GM18505 (cell line): ENCODE measurements around the gene HHIP.

ENCODE experiments used
- ATAC-seq: cut with Tn5 transposase; IDR thresholded peaks from one replicate; pipeline ENCODE4 v1.9.1; 2021; ENCODE audit not compliant: unreplicated experiment
- POLR2A ChIP-seq: IDR thresholded peaks from 4 replicates; pipeline ENCODE4 v1.6.1; 2011; ENCODE audit warnings: borderline replicate concordance; ENCODE audit not compliant: insufficient read depth, insufficient read length; ENCODE audit errors: extremely low read depth

HHIP gene

GRCh38 chr4:144645631-144646522, at the start of gene HHIP:
HHIP (plus strand) TSS chr4:144646156; CDS start chr4:144646676, 520 bp downstream.
- TF ChIP-seq POLR2A, result no peak

GRCh38 chr4:144597171-144597570, 48.8 kb upstream of the HHIP start:
- no peak for ATAC-seq
- TF ChIP-seq POLR2A, result no peak

More at GRCh38 chr4:144645631-144646522, at the start of gene HHIP:
- ATAC-seq, result peak; percentile 51

GRCh38 chr4:144599621-144600020, 46.3 kb upstream of the HHIP start:
- ATAC-seq, result no peak
- TF ChIP-seq POLR2A, result no peak

- no peak for TF ChIP-seq POLR2A
- ATAC-seq, result peak; percentile 59
Observed at GRCh38 chr4:144611850-144612249, 34.1 kb upstream of the HHIP start.

- no peak for TF ChIP-seq POLR2A
- no peak for ATAC-seq
Observed at GRCh38 chr4:144614850-144615585, 30.9 kb upstream of the HHIP start.

GRCh38 chr4:144621681-144622080, 24.3 kb upstream of the HHIP start:
- no peak for ATAC-seq
- TF ChIP-seq POLR2A, result no peak

- ATAC-seq, result no peak
- TF ChIP-seq POLR2A, result no peak
Observed at GRCh38 chr4:144627663-144628076, 18.3 kb upstream of the HHIP start.

GRCh38 chr4:144633215-144633614, 12.7 kb upstream of the HHIP start:
- TF ChIP-seq POLR2A, result no peak
- peak; percentile 31 for ATAC-seq

GRCh38 chr4:144634978-144635747, 10.8 kb upstream of the HHIP start:
- TF ChIP-seq POLR2A, result no peak
- ATAC-seq, result peak; percentile 98

GRCh38 chr4:144644368-144645101, 1.4 kb upstream of the HHIP start:
- no peak for ATAC-seq
- no peak for TF ChIP-seq POLR2A

GRCh38 chr4:144645102-144645630, 790 bp upstream of the HHIP start:
- no peak for ATAC-seq
- no peak for TF ChIP-seq POLR2A

- ATAC-seq, result no peak
- no peak for TF ChIP-seq POLR2A
Observed at GRCh38 chr4:144646523-144647094, 653 bp downstream of the HHIP start.
